Ecto neural progenitor cell (in vitro differentiated cells): ENCODE measurements around the gene ACOXL.

ENCODE experiments used
- DNase-seq: peaks from one replicate; pipeline ENCODE4 v3.0.0-alpha.2; 2018; ENCODE audit warnings: low spot score

The ACOXL gene

DNA sequence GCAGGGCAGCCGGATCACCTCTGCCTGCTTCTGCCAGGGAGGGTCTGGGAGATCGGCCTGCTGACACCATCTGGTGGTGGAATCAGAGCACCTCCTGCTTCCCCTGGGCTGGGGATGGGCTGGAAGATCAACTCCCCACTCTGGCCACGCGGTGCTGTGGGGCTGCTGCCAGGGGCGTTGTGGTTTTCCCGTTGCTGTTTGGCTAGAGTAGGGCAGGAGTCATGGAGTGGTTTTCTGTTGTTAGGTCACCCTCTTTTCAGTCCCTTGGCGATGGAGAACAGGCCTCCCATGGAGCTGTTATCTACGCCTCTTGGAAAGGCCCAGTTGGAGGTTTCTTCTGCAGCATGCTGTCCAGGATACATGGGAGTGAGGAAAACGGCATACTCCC is 403.5 kb downstream of the ACOXL start:
- DNase-seq: peak; percentile 58

DNA sequence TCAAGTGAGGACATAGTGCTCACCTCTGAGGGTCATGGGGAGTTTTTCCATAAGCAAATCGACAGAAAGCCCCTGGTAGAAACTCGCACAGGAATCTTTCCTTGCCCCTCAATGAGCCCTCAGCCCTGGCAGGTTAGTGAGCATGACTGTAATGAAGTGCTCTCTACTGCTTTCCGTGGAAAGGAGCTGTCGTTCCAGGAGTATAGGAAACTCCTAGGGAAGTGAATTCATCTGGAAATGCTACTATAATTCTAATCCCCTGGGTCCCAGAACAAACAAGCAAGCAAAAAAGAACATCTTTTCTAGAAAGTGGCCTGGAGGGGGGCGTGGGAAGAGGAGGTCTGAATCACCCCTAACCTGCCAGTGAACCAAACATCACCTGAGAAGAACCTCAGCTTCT is 406.5 kb downstream of the ACOXL start:
- DNase-seq: no peak

DNA sequence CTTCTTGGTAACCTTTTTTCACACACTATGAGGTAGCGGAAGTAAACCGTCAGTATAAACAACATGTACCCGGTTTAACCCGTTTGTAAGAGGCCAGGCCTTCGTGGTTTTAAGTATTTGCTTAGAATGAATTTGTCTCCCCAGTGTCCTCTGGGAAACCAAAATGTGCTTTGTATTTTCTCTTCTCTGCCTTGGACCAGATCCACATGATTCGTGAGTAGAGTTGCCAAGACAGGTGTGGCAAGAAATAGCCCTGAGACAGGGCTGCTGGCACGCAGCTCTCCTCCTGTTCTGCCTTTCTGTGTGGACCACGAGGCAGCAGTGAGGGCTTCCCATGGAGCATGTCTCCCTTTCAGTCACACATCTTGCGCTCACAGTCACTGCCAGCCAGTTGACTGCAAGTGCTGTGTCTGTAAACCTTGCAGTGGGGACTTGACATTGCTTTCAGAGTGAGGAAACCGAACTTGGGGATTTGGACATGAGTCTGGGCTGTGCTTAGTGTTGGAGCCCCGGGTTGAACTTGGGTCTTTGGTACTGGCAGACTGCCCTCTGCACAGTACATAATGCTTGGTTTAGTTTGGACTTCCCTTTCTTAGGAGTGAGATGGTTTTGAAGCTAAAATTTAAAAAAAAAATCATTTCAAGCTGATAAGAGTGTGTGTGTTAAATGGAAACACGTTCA is 407.4 kb downstream of the ACOXL start:
- DNase-seq: no peak

DNA sequence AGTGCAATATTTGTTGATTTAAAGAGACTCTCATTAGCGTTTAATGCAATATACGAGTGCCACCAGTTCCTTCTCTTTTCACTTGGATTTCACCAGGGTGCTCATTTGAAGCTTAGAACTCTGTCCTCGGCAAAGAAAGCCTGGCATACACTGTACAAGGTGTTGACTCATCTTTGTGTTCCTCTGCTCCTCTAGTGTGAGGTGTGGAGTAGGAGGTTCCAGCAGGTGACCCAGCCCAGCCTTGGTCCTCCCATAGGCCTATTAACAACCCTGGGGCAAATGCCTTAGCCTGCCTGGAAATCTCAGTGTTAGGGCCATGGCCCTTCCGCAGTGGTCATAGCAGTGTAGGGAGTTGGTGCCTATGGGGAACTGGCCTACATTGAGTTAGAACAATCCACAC is 408.4 kb downstream of the ACOXL start:
- DNase-seq: no peak

DNA sequence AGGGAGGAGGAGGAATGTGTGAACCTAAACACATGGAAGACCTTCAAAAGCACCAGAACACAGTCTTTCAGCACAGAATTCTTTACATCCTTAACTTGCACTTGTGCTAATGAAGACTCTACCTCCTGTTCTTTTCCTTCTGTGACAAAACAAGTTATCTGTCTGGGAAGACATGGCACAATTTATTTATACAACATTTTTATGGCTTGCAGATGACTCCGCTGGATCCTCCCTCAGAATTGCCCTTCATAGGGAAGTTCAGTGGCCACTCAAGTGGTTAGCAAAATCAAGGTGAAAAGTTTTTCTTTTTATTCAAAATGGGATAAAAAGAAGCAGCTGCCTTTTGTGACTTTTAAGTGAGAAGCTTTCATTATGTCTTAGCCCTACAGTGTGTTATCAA is 409.7 kb downstream of the ACOXL start:
- DNase-seq: no peak

DNA sequence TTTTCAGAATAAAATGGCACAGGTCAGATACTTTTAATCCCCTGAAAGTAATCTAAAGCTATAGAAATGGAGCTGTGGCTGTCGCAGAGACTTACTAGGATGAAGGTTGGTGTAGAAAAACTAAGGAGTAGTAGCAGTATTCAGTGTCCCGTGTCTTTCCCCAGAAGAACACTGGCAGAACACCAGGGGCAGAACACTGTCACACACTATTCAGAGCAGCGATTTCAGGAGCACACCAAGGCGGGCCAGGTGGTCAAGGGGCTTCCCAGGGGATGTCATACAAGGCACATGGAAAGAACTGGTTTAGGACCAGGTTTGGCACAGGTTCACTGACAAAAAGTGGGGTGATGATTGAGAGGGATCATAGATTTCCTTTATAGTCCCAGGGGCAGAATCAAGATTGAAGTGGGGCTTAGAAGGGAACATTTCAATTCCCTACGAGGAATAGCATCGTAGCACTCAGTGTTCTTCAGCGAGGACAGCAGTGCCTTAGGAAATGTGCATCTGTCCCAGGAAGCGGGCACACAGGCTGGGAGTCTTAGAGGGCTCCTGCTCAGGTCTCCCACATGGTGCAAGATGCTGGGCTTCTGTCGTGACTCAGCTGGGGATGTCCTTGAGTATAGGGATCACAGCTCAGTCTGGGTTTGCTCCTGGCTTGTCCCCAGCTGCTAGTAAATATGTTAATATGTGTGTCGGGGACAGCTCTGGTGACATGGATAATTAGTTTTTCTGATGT is 410.9 kb downstream of the ACOXL start:
- DNase-seq: no peak

DNA sequence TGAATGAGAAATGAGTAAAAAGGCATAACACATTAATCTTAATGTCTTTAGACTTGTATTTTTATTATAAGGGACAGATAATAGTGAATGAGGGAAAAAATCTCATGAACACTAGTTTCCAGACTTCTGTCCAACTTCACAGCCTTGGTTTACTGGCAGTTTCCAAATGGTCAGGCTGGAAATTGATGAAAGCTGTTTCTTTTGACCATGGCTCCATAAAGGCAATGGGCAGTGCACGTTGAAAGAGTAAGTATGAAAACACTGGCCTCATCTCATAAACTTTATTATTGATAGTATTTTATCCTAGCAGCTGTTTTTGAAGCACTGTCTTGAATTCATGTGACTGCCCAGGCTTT is 411.4 kb downstream of the ACOXL start:
- DNase-seq: no peak

DNA sequence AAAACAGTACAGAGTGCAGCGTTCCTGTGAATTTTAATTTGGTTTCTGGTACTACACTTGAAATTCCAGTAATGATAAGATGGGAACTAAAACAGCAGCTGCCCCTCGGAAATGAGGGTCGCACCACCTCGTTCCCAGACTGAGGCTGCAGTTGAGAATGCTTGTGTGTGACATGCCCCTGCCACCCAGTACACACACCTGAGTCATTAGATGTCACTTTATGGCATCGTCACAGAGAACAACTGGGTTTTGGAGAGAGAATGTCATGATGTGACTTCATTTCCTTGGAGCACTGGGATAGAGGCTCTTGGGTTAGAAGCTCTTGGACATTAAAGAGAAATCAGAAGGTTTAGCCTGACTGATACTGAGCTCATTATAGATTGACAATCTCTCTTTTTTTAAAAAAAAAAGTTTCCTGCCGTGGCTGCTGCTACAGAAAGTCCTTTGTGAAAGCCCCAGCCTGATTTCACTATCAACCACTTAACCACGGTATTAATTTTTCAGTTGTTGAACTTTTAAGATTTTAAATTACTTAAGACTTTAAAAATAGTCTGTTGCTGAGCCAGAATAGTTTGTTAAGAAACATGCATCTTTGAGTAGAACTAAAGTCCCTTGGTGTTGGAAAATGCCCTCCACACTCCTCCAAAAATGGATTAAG is 412.9 kb downstream of the ACOXL start:
- no peak for DNase-seq

DNA sequence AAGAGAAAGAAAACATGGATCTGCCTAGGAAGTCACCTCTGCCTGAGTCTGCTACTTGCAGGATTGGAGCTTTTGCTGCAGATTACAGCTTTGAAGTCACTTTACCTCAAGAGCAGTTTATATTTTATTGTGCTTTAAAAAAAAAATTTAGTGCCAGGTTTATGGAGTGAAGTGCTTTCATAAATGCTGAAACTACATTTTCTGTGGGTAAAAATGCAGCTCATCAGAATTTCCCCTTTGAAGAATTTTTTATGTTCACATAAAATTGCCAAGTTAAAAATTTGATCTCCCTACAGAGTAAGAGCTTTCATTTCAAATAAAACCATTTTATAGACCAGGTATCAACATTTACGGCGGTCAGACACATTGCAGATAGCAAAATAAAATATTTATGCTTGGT is 413.6 kb downstream of the ACOXL start:
- no peak for DNase-seq

DNA sequence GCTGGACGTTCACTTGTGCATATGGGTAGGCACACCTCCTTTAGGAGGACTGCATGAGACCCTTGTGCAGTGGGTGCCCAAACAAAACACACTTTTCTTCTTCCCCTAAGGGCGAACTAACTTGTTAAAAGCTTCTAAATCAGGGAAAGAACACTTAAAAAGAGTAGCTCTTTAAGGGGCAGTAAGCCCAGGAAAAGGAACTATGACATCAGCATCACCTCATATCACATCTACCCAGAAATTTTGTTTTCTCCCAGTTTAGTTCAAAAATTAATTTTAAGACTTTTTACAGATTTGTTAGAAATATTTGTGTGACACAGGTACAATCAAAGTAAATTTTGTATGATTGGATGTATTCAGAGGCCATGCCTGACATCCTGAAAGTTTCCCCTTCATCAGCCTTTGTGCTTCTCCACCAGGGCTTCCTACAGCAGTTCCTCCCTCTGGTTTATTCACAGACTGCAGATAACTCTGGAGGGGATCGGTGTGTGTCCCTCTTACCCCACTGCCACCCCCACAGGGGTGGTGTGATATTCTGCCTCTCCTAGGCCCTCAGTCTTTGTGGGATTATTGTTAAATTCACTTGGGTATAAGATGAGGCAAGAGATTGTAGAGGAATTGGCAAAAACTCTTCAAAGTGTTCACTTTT is 416.0 kb downstream of the ACOXL start:
- no peak for DNase-seq

DNA sequence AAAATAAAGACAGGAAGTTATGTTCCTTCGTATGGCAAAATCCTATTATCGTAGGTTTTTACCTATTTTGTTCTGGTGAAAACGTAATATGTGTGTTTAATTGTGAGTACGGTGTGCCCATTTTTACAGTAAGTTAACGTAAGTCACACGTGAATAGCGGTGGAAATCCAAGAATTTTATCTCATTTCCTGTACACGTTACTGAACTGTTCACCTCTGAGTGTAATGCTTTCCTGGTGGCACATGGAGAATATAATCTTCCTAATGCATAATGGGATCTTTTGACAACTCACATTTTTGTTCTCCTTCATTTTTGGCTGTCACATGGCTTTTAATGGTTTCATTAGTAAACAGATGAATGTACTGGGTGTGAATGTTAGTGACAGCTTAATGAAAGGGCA is 416.6 kb downstream of the ACOXL start:
- no peak for DNase-seq

DNA sequence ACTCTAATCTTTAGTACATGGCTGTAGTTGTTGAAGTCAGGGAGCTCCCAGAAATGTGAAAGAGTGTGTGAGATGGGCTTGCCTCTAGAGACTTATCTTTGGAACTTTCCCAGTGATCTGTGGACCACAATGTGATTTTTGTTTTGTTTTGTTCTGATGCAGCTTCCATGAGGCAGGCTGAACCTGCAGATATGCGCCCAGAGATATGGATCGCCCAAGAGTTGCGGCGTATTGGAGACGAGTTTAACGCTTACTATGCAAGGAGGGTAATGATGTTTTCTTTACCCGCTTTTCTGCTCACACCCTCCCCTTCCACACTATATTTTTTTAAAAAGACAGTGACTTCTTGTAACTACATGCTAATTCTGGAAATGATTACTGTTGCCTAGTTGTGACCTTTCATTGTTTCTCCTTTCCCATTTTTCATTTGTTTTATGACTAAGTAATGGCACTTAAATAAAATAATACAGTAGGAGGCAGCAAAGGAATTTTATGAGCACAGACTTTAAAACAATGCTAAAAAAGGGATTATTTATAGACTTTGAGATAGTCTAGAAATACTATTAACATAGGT is 417.6 kb downstream of the ACOXL start:
- no peak for DNase-seq

DNA sequence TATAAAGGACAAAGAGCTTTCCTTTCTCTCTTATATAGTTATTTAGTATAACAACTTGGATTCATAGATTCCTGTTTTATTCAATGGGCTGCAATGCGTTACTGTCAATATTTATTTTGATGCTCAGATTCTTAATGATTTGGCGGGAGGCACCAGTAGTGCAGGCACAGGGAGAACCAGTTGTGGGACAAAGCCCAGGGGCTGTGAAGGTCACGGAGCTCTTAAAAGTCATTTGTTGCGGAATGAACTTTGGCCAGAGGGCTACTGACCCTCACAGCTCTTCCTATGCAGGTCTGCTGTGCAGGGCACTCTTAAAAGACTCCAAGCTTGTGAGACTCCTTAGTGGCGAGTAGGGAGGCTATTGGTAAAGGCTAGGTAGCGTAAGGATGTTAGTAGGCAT is 422.4 kb downstream of the ACOXL start:
- DNase-seq: no peak

DNA sequence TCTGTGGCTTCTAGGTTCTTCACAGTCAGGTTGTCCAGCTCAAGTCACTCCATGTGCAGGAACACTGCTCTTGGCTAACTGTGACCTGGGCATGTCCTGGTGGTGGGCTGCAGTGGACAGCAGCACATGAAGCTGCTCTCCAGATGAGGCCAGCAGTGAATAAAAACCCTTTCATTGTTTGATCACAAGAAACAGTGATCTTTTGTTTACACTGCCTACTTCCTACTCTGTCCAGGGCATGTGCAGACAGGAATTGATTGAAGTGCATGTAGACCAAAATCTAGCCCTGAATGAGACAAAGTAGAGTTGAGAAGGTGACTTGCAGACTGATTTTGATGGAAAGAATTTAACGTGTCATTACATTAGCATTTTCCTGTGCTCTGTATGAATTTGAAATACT is 423.2 kb downstream of the ACOXL start:
- DNase-seq: no peak

DNA sequence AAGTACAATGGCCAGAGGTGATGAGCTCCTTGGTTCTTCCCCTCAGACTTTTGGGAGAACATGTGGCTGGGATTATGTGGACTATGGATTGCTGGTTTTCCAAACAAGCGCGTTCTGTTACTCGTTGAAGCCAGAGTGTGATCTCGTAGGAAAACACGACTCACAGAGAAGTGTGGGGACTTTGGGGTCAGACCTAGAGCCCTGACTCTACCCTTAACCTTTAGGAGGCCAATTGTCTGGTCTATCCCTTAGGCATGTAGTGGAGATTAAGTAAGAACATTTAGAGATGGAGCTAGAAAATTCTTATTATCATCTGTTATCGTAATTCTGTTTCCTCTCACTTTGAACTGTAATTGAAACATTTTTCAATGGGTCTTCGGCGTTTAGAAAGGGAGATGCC is 424.2 kb downstream of the ACOXL start:
- DNase-seq: no peak

DNA sequence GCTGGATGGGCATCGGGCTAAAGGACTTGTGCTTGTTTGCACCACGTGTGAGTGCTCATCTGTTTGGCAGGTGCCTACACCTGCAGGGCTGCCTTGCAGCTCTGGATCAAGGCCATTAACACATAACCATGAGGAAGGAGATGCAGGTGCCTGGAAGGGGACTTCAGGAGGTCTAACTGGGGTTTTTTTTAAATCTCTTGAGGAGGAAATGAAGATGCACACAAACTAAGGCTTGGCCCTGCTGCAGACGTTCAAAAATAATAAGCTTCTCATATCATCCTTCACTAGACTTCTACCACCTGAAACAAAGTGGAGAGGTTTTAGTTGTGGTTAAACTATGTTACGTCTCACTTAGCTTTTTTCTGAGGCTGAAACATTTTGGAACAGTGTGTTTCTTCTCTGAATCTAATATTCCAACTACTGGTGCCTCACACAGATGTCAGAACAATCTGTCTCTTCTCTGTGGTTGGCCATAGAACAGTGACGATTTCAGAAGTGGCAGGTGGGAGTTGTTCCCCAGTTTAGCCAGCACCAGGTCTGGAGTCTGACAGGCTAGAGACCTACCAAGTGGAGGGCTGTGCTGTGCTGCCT is 424.8 kb downstream of the ACOXL start:
- no peak for DNase-seq

DNA sequence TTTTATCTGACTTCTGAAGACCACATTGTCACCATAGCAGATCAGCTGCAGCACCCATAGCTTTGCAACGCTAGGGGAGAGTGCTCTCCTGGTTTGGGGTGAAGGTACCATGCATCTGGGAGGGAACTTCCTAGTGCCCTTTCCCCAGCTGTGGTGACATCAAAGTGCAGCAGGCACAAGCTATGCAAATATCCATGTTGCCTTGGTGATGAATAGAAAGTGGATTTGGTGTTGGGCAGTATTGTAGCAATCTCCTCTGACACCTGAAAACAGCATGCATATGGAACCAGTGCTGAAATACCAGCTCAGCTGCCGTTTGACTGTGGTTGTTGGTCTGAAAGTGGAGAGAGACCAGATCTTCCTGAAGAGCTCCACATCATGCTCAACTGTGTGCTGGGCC is 425.4 kb downstream of the ACOXL start:
- no peak for DNase-seq

DNA sequence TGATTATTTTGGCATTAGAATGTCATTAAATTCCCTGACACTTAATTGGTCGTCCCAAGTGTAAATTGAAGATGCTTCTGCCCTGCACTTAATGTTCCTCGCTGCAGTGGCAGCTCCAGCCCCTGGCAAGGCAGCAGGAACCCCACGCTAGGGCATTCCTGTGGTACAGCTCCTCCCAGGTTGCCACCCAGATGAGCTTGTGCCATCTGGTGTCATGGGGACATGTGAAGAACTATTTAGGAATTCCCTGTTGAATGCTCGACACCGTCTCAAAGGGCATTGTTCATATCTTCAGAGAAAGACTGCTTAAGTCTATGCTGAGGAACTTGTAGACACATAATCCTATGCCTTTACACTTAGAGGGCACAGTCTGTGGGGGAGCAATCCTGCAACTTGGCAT is 427.3 kb downstream of the ACOXL start:
- no peak for DNase-seq

DNA sequence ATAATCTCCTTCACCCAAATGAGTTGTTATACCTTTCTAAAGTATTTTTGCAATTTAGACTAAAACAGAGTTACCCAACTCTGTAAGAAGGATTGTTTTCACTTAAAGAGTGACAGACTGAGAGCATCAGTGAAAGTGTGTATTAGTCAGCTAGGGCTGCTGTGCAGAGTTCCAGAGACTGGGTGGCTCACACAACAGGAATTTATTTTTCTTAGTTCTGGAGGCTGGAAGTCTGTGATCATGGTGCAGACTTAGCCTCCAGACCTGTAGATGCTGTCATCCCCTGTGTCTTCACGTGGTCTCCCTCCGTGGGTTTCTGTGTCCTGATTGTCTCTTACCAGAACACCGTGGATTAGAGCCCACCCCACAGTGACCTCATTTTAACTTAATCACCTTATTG is 428.4 kb downstream of the ACOXL start:
- no peak for DNase-seq

DNA sequence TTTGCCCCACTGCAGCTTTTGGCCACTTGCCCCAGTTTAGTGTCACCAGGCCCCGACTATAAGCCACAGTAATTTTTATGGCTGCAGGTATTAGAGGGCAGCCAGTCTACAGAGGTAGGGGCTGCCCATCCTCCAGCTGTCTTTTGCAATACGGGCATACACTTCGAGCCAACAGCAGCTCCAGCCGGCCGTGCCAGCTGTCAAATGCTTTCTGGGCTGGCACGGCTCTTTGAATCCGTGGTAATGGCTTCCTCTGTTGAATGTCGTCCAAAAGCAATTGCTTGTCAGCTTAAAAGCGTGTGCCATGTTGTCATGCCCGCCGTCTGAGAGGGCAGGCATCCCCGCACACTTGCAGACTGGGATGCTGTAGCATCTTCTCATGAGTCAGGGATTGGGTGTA is 429.6 kb downstream of the ACOXL start:
- DNase-seq: no peak

DNA sequence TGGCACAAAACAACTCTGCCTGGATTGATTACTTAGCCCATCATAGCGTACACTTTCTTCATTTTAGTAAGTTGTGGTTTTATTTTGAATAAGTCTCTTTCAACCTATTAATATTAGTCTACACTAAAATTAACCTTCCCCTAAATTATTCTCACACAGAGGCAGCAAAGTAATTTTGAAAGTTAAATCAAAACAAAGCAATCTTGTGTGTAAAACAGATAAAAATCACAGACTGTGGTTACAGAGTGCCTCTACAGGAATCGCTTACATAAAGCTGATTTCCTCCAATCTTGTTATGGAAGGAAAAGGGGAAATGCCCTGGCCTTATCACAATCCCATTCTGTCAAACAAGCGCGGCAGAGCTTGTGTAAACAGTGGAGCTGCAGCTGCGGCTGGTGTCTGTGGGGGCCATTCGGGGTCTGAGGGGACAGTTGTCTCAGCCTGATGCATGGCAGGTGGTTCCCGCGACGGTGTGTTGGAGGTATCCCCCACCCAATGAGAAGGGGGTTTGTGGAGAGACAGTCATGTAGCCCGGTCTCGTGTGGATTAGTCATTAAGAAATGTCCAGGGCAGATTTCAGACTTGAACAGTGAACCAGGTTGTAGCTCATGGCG is 430.5 kb downstream of the ACOXL start:
- DNase-seq: no peak

DNA sequence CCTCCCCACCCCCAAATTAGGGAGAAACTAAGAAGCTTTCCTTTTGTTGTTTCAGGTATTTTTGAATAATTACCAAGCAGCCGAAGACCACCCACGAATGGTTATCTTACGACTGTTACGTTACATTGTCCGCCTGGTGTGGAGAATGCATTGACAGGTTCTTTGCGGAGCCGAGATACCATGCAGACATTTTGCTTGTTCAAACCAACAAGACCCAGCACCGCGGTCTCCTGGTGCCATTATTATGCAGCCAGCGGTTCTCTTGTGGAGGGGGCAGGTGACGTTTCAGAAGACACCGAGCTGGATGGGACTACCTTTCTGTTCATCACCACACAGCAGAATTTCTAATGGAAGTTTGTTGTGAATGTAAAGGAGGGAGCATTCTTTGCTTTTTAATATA is 431.7 kb downstream of the ACOXL start:
- DNase-seq: no peak
